PC-9 (cell line): Measurements from ENCODE around the gene YLPM1. TPM values are rescaled to one million over a fixed set of nuclear protein-coding genes. Genes with fewer than 3 reads are reported as not detected.

Source experiments
- BruUV-seq: library from RNA; stranded (reverse); fragments of 400-500 nt; replicated peaks from 2 replicates; lab custom pipeline; 2021; lab: Mats Ljungman, UMichigan
- CTCF ChIA-PET: fragments of 300-600 bp; sonication (Branson Sonifier 250); formaldehyde crosslinking; loops from one replicate; lab custom pipeline; 2022; ENCODE audit warnings: antibody characterized with exemption; lab: Charles Lee
- POLR2A ChIA-PET: fragments of 300-600 bp; sonication (Branson Sonifier 250); formaldehyde crosslinking; loops from one replicate; lab custom pipeline; 2022; ENCODE audit warnings: antibody characterized with exemption; ENCODE audit not compliant: unreplicated experiment; lab: Charles Lee
- DNase-seq, 2 experiments: peaks; one replicate each; pipeline versions ENCODE4 v3.0.0 to v3.0.0-alpha.2; 2015 to 2022; ENCODE audit warnings: mixed read lengths in 1 of 2
- H2AFZ ChIP-seq: fragments of 200-600 bp; sonication (generic); 2 replicates; pipeline ENCODE4 v1.8.1; 2017; ENCODE audit warnings: antibody characterized with exemption
- H3F3A ChIP-seq: fragments of 200-600 bp; sonication (generic); 2 replicates; pipeline ENCODE4 v1.8.1; 2017; ENCODE audit warnings: antibody characterized with exemption, mild to moderate bottlenecking, low read depth; ENCODE audit not compliant: insufficient read depth
- H3K27ac ChIP-seq: fragments of 200-600 bp; sonication (generic); 2 replicates; pipeline ENCODE4 v1.6.1; 2016; ENCODE audit warnings: mixed run types
- H3K27me3 ChIP-seq: fragments of 200-600 bp; sonication (generic); 2 replicates; pipeline ENCODE4 v1.6.1; 2016; ENCODE audit warnings: low read depth, mixed run types; ENCODE audit not compliant: insufficient read depth
- H3K36me3 ChIP-seq: fragments of 200-600 bp; sonication (generic); 2 replicates; pipeline ENCODE4 v1.6.1; 2016; ENCODE audit warnings: low read depth, mixed run types
- H3K4me1 ChIP-seq: fragments of 200-600 bp; sonication (generic); replicated peaks from 2 replicates; pipeline ENCODE4 v1.6.1; 2016; ENCODE audit warnings: mixed run types; ENCODE audit not compliant: insufficient read depth
- H3K4me2 ChIP-seq: fragments of 200-600 bp; sonication (generic); 2 replicates; pipeline ENCODE4 v1.6.1; 2017; ENCODE audit warnings: mixed run types
- H3K4me3 ChIP-seq: fragments of 200-600 bp; sonication (generic); 2 replicates; pipeline ENCODE4 v1.6.1; 2016; ENCODE audit warnings: mixed run types
- H3K79me2 ChIP-seq: fragments of 200-600 bp; sonication (generic); 2 replicates; pipeline ENCODE4 v1.6.1; 2017; ENCODE audit warnings: low read depth, mixed run types
- H3K9me2 ChIP-seq: fragments of 200-600 bp; sonication (generic); 2 replicates; pipeline ENCODE4 v1.8.1; 2017; ENCODE audit warnings: mild to moderate bottlenecking; ENCODE audit not compliant: insufficient read depth
- H3K9me3 ChIP-seq: fragments of 200-600 bp; sonication (generic); 2 replicates; pipeline ENCODE4 v1.8.1; 2016; ENCODE audit warnings: low read depth; ENCODE audit not compliant: insufficient read depth
- H4K20me1 ChIP-seq: fragments of 200-600 bp; sonication (generic); 2 replicates; pipeline ENCODE4 v1.8.1; 2017; ENCODE audit not compliant: insufficient read depth
- EZH2 ChIP-seq: fragments of 200-600 bp; sonication (generic); IDR thresholded peaks from 2 replicates; pipeline ENCODE4 v1.8.0; 2017; ENCODE audit warnings: antibody characterized with exemption, low read depth
- intact Hi-C: fragments of 100-400 bp; cut with micrococcal nuclease; formaldehyde crosslinking; loops from one replicate; pipeline ENCODE4 v1.10.0; 2022; ENCODE audit not compliant: unreplicated experiment
- total RNA-seq: library from RNA; stranded (reverse); gene quantifications from 2 replicates; pipeline ENCODE4 v1.2.3, GENCODE V29; 2021
- TF ChIP-seq, protein P1 (sequence below): fragments of 200-600 bp; sonication (generic); conservative IDR thresholded peaks from 2 replicates; pipeline ENCODE4 v1.6.1; 2017; ENCODE audit warnings: mixed run types, antibody characterized with exemption, mild to moderate bottlenecking, moderate library complexity

Gene YLPM1
- total RNA-seq, 1 experiment from 2014 or later = 170 TPM

DNA sequence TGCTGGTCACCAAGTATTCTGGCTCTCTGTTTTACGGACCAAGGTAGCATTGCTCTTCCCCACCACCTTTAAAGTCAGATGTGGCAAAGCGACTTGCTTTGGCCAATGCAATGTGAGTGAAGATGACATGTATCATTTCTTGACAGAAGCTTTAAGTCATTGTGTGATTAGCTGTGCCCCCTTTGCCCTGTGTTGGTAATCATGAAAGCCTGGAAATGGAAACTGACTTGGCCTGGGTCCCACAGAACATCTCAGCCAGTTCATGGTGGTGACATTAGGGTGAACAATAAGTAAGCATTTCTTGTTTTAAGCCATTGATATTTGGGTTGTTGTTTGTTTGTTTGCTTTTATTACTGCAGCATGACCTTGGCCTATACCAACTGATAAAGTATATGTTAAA, 15.9 kb upstream of the YLPM1 start:
- H4K20me1 ChIP-seq = no peaks in the 10 kb centered on the region
- ChIA-PET POLR2A (no interaction called here), CTCF (no interaction called here)
- no peaks in the 10 kb centered on the region for H3K27me3 ChIP-seq
- H3K27ac ChIP-seq = no peak overlapping the region
- no peak overlapping the region for H3K4me2 ChIP-seq
- no TSS peak for BruUV-seq
- no peak overlapping the region for H2AFZ ChIP-seq
- no peak for DNase-seq
- no peaks in the 10 kb centered on the region for H3K9me2 ChIP-seq
- H3K9me3 ChIP-seq = no peaks in the 10 kb centered on the region
- TF ChIP-seq, protein P1, sequence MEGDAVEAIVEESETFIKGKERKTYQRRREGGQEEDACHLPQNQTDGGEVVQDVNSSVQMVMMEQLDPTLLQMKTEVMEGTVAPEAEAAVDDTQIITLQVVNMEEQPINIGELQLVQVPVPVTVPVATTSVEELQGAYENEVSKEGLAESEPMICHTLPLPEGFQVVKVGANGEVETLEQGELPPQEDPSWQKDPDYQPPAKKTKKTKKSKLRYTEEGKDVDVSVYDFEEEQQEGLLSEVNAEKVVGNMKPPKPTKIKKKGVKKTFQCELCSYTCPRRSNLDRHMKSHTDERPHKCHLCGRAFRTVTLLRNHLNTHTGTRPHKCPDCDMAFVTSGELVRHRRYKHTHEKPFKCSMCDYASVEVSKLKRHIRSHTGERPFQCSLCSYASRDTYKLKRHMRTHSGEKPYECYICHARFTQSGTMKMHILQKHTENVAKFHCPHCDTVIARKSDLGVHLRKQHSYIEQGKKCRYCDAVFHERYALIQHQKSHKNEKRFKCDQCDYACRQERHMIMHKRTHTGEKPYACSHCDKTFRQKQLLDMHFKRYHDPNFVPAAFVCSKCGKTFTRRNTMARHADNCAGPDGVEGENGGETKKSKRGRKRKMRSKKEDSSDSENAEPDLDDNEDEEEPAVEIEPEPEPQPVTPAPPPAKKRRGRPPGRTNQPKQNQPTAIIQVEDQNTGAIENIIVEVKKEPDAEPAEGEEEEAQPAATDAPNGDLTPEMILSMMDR = no peak
- TF ChIP-seq EZH2 = no peak
- H3K4me1 ChIP-seq = no peaks in the 10 kb centered on the region
- intact Hi-C loops = no loop called here
- no peak overlapping the region for H3K4me3 ChIP-seq
- H3K36me3 ChIP-seq = no peaks in the 10 kb centered on the region
- H3F3A ChIP-seq = no peaks in the 10 kb centered on the region
- H3K79me2 ChIP-seq = no peaks in the 10 kb centered on the region

DNA sequence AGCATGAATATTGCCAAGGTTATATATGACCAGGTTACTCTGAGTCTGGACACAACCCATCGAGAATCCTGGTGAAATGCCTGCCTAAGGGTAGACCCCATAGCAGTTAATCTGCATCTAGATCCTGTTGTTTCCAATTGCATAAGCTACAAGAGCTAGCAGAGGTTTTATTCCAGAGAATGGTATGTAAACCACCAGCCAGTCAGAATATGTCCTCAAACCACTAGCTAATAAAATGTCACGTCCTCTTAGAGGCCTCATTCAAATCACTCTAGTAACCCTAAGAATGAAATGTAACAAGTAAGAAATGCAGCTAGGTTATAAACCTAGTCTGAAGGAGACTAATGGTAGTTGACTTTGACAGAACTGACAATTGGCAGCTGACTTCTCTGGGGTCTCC, 9.0 kb upstream of the YLPM1 start:
- no peaks in the 10 kb centered on the region for H3K79me2 ChIP-seq
- H3K9me2 ChIP-seq = no peaks in the 10 kb centered on the region
- CTCF ChIA-PET = no interaction called here
- H3K9me3 ChIP-seq = no peaks in the 10 kb centered on the region
- H3K36me3 ChIP-seq = no peaks in the 10 kb centered on the region
- no peak overlapping the region for H3K4me3 ChIP-seq
- no peaks in the 10 kb centered on the region for H3K4me1 ChIP-seq
- TF ChIP-seq EZH2 = no peak
- TF ChIP-seq, protein P1 = no peak
- intact Hi-C loops = no loop called here
- H3K27ac ChIP-seq = no peak overlapping the region
- DNase-seq = no peak
- BruUV-seq = no TSS peak
- POLR2A ChIA-PET = no interaction called here
- H3F3A ChIP-seq = no peaks in the 10 kb centered on the region
- no peak overlapping the region for H3K4me2 ChIP-seq
- H4K20me1 ChIP-seq = no peaks in the 10 kb centered on the region
- no peak overlapping the region for H2AFZ ChIP-seq
- no peaks in the 10 kb centered on the region for H3K27me3 ChIP-seq

DNA sequence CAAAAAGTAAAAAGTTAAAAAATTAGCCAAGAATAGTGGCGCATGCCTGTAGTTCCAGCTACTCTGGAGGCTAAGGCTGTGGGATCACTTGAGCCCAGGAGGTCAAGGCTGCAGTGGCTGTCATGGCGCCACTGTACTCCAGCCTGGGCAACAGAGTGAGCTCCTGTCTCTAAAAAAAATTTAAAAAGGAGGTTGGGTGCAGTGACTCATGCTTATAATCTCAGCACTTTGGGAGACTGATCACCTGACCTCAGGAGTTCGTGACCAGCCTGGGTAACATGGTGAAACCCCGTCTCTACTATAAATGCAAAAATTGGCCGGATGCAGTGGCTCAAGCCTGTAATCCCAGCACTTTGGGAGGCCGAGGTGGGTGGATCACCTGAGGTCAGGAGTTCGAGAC, 8.2 kb upstream of the YLPM1 start:
- H3K79me2 ChIP-seq = no peaks in the 10 kb centered on the region
- intact Hi-C loops = no loop called here
- no peak overlapping the region for H3K27ac ChIP-seq
- no peaks in the 10 kb centered on the region for H3K4me1 ChIP-seq
- H3K4me3 ChIP-seq = no peak overlapping the region
- no peaks in the 10 kb centered on the region for H3K9me2 ChIP-seq
- no peaks in the 10 kb centered on the region for H3K9me3 ChIP-seq
- H2AFZ ChIP-seq = no peak overlapping the region
- BruUV-seq = no TSS peak
- TF ChIP-seq, protein P1 = no peak
- TF ChIP-seq EZH2 = no peak
- H3K27me3 ChIP-seq = no peaks in the 10 kb centered on the region
- H3K4me2 ChIP-seq = no peak overlapping the region
- no peaks in the 10 kb centered on the region for H3F3A ChIP-seq
- POLR2A ChIA-PET = no interaction called here
- CTCF ChIA-PET = no interaction called here
- no peak for DNase-seq
- no peaks in the 10 kb centered on the region for H4K20me1 ChIP-seq
- H3K36me3 ChIP-seq = no peaks in the 10 kb centered on the region
